Transverse colon (tissue), 4 donors: ENCODE results near the gene HSPA4.

ENCODE experiments used
- CTCF ChIP-seq, 5 experiments: fragments of 200-600 bp in 3 of 5; fragments of 450-650 bp in 2 of 5; sonication (generic) in 3 of 5; IDR thresholded peaks; 1 replicate in 2 of 5; 2 replicates in 3 of 5; pipeline ENCODE4 v1.5.1; 2016 to 2017; ENCODE audit warnings: antibody characterized with exemption in 5 of 5, inconsistent platforms in 3 of 5, mild to moderate bottlenecking in 2 of 5, moderate library complexity in 1 of 5
- EP300 ChIP-seq: sonication (generic); formaldehyde crosslinking; IDR thresholded peaks from one replicate; pipeline ENCODE4 v1.6.1; 2017; ENCODE audit warnings: antibody characterized with exemption, low read depth
- POLR2A ChIP-seq: fragments of 450-650 bp; IDR thresholded peaks from one replicate; pipeline ENCODE4 v1.6.1; 2016; ENCODE audit warnings: antibody characterized with exemption, mild to moderate bottlenecking, moderate library complexity
- POLR2AphosphoS5 ChIP-seq, 3 donors: sonication (generic); formaldehyde crosslinking; IDR thresholded peaks; one replicate each; pipeline ENCODE4 v1.6.1; 2016; ENCODE audit warnings: antibody characterized with exemption in 3 of 3

GRCh38 chr5:133083901-133084300, 32.1 kb downstream of the HSPA4 start:
- no peak for TF ChIP-seq POLR2AphosphoS5 (IDR thresholded peaks at IDR 0.05)
- no peak for TF ChIP-seq POLR2A
- TF ChIP-seq EP300, result no peak
- TF ChIP-seq CTCF (IDR thresholded peaks at IDR 0.05), result no peak
